Measurements from ENCODE around the gene MCOLN1.
"Not testable (repeated sequence)": the region's sequence is repeated elsewhere in the genome, so short reads cannot be mapped to it uniquely, and the experiment has no call there.

Gene MCOLN1

GRCh38 chr19:7554990-7555864 lies 32.8 kb downstream of the MCOLN1 start:
- DNase-seq (peak; percentile 52), ATAC-seq (peak; percentile 13)
- Mint-ChIP-seq H3K4me1 (no peaks in the 10 kb centered on the region), H3K36me3 (ENCODE audit: low read depth) (peaks cover 25% of the 10 kb centered on the region), H3K4me3 (no peak overlapping the region), H3K27me3 (no peaks in the 10 kb centered on the region), H3K9me3 (no peaks in the 10 kb centered on the region), H3K27ac (no peak overlapping the region)

- Mint-ChIP-seq H3K27ac (no peak overlapping the region), H3K9me3 (no peaks in the 10 kb centered on the region), H3K27me3 (no peaks in the 10 kb centered on the region), H3K4me1 (no peaks in the 10 kb centered on the region), H3K4me3 (no peak overlapping the region), H3K36me3 (ENCODE audit: low read depth) (peaks cover 23% of the 10 kb centered on the region)
- ATAC-seq (no peak), DNase-seq (no peak)
These were observed 34.4 kb downstream of the MCOLN1 start for GRCh38 chr19:7556696-7557315.

DNA sequence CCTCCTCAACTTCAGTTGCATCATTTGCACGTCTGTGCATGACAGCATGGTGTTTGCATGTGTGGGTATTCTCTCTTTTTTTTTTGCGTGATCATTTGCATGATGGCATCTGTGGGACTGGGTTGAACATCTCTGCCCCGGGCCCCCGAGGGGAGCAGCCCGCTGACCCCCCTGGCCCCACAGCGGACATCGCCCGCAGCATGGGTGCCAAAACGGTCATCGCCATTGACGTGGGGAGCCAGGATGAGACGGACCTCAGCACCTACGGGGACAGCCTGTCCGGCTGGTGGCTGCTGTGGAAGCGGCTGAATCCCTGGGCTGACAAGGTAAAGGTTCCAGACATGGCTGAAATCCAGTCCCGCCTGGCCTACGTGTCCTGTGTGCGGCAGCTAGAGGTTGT lies 36.2 kb downstream of the MCOLN1 start:
- no peak for DNase-seq
- Mint-ChIP-seq H3K27me3 (no peaks in the 10 kb centered on the region), H3K4me3 (no peak overlapping the region), H3K36me3 (ENCODE audit: low read depth) (peaks cover 24% of the 10 kb centered on the region), H3K4me1 (no peaks in the 10 kb centered on the region), H3K27ac (no peak overlapping the region), H3K9me3 (no peaks in the 10 kb centered on the region)
- ATAC-seq = no peak

DNA sequence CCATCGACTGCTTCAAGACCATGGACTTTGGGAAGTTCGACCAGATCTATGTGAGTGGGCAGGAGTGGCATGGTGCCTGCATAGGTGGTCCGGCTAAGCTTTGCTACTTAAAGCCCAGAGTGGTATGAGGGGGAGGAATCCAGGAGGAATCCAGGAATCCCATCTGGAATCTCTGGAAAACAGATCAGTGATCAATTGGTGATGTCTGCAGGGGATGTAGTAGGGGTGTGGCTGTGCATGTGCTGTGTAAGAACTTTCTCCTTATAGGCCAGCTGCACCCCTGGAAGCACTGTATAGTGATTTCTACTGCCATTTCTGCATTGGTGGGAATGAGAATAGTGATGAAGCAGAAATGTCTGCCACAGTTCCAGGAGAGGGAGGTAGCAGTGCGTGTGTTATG lies 36.7 kb downstream of the MCOLN1 start:
- DNase-seq (no peak), ATAC-seq (no peak)
- no peaks in the 10 kb centered on the region for H3K9me3 Mint-ChIP-seq
- H3K4me1 Mint-ChIP-seq = no peaks in the 10 kb centered on the region
- no peaks in the 10 kb centered on the region for H3K27me3 Mint-ChIP-seq
- H3K27ac Mint-ChIP-seq = no peak overlapping the region
- H3K36me3 Mint-ChIP-seq (ENCODE audit: low read depth) = peaks cover 24% of the 10 kb centered on the region
- no peak overlapping the region for H3K4me3 Mint-ChIP-seq

DNA sequence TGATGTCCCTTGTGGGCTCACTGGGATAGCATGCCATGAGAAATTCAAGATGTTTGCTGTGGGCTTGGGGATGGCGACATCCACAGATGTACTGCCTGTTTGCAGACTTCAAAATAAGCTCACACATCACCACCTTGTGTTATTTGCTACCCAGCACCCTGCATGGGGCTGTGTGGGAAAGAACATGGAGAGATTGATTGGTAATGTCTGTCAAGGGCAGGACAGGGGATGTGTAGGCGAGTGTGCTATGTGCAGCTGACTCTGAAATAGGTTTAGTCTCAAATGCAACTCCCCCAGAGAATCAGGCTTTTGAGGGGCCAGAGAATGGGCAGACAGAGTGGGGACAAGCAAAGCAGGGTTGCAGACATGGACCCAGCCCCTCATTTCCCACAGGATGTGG lies 37.8 kb downstream of the MCOLN1 start:
- no peak overlapping the region for H3K27ac Mint-ChIP-seq
- peaks cover 22% of the 10 kb centered on the region for H3K36me3 Mint-ChIP-seq (ENCODE audit: low read depth)
- no peaks in the 10 kb centered on the region for H3K27me3 Mint-ChIP-seq

DNA sequence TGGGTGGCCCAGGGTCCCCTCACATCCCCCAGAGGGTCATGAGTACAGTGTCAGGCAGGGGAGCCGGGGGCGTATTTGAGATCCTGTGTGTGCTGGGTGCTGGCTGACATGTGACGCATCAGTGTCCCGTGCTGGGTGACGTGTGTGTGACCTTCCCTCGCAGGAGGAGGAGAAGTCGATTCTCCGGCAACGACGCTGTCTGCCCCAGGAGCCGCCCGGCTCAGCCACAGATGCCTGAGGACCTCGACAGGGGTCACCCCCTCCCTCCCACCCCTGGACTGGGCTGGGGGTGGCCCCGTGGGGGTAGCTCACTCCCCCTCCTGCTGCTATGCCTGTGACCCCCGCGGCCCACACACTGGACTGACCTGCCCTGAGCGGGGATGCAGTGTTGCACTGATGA lies 38.9 kb downstream of the MCOLN1 start:
- Mint-ChIP-seq H3K27ac (no peak overlapping the region), H3K4me3 (no peak overlapping the region), H3K4me1 (no peaks in the 10 kb centered on the region), H3K36me3 (ENCODE audit: low read depth) (peaks cover 20% of the 10 kb centered on the region), H3K27me3 (no peaks in the 10 kb centered on the region), H3K9me3 (no peaks in the 10 kb centered on the region)
- ATAC-seq (no peak), DNase-seq (no peak)

More for the DNA sequence above, 37.8 kb downstream of the MCOLN1 start:
- Mint-ChIP-seq H3K4me1 (no peaks in the 10 kb centered on the region), H3K4me3 (no peak overlapping the region), H3K9me3 (no peaks in the 10 kb centered on the region)
- no peak for DNase-seq
- no peak for ATAC-seq

DNA sequence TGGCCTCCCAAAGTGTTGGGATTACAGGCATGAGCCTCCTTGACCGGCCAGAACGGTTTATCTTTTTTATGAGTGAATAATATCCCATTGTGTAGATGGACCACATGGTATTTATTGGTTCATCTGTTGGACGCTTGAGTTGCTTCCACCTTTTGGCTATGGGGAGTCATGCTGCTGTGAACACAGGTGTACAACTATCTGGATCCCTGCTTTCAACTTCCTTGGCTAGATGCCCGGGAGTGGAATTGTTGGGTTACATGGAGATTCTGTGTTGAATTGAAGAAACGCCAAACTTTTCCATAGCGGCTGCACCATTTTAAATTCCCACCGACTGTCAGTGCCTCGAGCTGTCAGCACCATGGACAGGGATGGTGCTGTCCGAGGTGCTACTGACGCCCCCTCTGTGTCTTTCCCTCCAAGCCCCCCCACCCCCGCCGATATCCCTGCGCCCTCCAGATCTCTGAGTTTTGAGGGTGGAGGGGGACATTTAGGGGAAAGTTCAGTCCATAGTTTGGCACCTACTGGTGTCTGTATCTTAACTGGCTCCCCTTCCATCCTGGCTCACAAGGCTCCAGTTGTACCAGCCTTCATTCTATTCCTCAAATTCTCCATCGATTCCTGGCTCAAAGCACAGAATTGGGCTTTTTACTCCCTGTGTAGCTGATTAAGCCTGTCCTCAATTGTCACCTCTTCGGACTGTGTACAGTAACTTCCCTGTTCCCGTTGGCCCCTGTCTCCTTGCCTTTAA lies 40.4 kb downstream of the MCOLN1 start:
- H3K4me3 Mint-ChIP-seq = no peak overlapping the region
- no peak for ATAC-seq
- DNase-seq = no peak
- H3K4me1 Mint-ChIP-seq = no peaks in the 10 kb centered on the region
- no peaks in the 10 kb centered on the region for H3K9me3 Mint-ChIP-seq
- H3K27ac Mint-ChIP-seq = no peak overlapping the region
- no peaks in the 10 kb centered on the region for H3K27me3 Mint-ChIP-seq
- H3K36me3 Mint-ChIP-seq (ENCODE audit: low read depth) = peaks cover 14% of the 10 kb centered on the region

GRCh38 chr19:7564866-7565265 lies 42.4 kb downstream of the MCOLN1 start:
- Mint-ChIP-seq H3K9me3 (no peaks in the 10 kb centered on the region), H3K36me3 (ENCODE audit: low read depth) (peaks cover 7% of the 10 kb centered on the region), H3K4me3 (no peak overlapping the region), H3K27ac (no peak overlapping the region), H3K27me3 (no peaks in the 10 kb centered on the region), H3K4me1 (peaks cover 1% of the 10 kb centered on the region)
- DNase-seq (no peak), ATAC-seq (no peak)

GRCh38 chr19:7565332-7565731 lies 42.9 kb downstream of the MCOLN1 start:
- Mint-ChIP-seq H3K4me1 (peaks cover 1% of the 10 kb centered on the region), H3K27me3 (no peaks in the 10 kb centered on the region), H3K9me3 (no peaks in the 10 kb centered on the region), H3K36me3 (ENCODE audit: low read depth) (peaks cover 4% of the 10 kb centered on the region), H3K27ac (no peak overlapping the region), H3K4me3 (no peak overlapping the region)
- ATAC-seq (no peak), DNase-seq (no peak)

- Mint-ChIP-seq H3K27me3 (no peaks in the 10 kb centered on the region), H3K36me3 (ENCODE audit: low read depth) (no peaks in the 10 kb centered on the region), H3K4me1 (peaks cover 1% of the 10 kb centered on the region), H3K27ac (no peak overlapping the region), H3K4me3 (no peak overlapping the region), H3K9me3 (no peaks in the 10 kb centered on the region)
- DNase-seq (no peak), ATAC-seq (no peak)
These were observed 48.3 kb downstream of the MCOLN1 start for GRCh38 chr19:7570761-7571160.

DNA sequence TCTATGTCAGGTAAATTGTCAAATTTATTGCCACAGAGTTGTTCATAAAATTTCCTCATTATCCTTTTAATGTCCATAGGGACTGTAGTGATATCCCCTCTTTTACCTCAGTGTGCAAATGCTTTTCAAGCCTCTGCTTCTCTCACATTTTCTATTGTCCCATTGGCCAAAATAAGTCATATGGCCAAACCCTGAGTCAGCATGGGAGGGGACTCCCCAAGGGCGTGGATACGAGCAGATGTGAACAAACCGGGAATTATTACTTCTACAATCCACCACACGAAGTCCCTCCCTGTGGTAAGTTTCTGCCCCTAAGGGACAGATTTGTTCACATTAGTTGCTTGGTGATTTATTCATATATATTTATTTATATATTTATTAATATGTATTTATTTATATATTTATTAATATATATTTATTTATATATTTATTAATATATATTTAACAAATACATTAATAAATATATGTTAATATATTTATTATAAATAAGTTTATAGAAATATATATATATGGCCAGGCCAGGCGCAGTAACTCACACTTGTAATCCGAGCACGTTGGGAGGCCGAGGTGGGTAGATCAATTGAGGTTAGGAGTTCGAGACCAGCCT lies 53.1 kb downstream of the MCOLN1 start:
- Mint-ChIP-seq H3K27me3 (peaks cover 3% of the 10 kb centered on the region), H3K36me3 (ENCODE audit: low read depth) (no peaks in the 10 kb centered on the region), H3K27ac (no peak overlapping the region), H3K4me1 (no peaks in the 10 kb centered on the region), H3K9me3 (no peaks in the 10 kb centered on the region), H3K4me3 (no peak overlapping the region)
- no peak for DNase-seq
- no peak for ATAC-seq

- H3K27me3 Mint-ChIP-seq; ATAC-seq; DNase-seq; H3K9me3 Mint-ChIP-seq; H3K4me3 Mint-ChIP-seq; H3K36me3 Mint-ChIP-seq (ENCODE audit: low read depth); H3K27ac Mint-ChIP-seq; H3K4me1 Mint-ChIP-seq: not testable (repeated sequence)
These were observed 55.0 kb downstream of the MCOLN1 start for GRCh38 chr19:7577422-7577821.

GRCh38 chr19:7578127-7578526 lies 55.7 kb downstream of the MCOLN1 start:
- no peak overlapping the region for H3K4me3 Mint-ChIP-seq
- DNase-seq = no peak
- ATAC-seq = no peak
- no peaks in the 10 kb centered on the region for H3K9me3 Mint-ChIP-seq
- no peaks in the 10 kb centered on the region for H3K4me1 Mint-ChIP-seq
- no peaks in the 10 kb centered on the region for H3K36me3 Mint-ChIP-seq (ENCODE audit: low read depth)
- H3K27ac Mint-ChIP-seq = no peak overlapping the region
- H3K27me3 Mint-ChIP-seq = peaks cover 3% of the 10 kb centered on the region

DNA sequence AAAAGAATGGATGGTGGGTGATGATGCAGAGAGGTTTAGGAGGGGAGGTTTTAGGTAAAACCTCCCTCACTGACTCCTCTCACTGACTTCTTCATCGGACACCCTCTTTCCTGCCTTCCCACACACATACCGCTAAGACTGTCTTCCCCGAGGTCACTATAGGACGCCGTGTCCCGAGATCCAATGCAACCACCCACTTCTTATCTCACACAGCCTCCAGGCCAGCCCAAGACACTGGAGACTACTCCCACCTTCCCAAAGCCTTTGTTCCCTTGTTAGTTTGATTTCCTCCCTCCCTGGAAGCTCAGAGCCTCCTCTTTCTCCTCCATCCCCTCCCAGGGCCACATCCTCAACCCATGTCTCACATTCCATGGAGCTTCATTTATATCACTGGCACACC lies 56.8 kb downstream of the MCOLN1 start:
- no peaks in the 10 kb centered on the region for H3K9me3 Mint-ChIP-seq
- H3K27ac Mint-ChIP-seq = no peak overlapping the region
- no peaks in the 10 kb centered on the region for H3K4me1 Mint-ChIP-seq
- H3K4me3 Mint-ChIP-seq = no peak overlapping the region
- DNase-seq = no peak
- no peak for ATAC-seq
- H3K27me3 Mint-ChIP-seq = peaks cover 3% of the 10 kb centered on the region
- no peaks in the 10 kb centered on the region for H3K36me3 Mint-ChIP-seq (ENCODE audit: low read depth)
